OCI-LY1 (cell line): ENCODE data around the gene ATP8A2.

Experiments used
- CTCF ChIP-seq: fragments of 200-600 bp; sonication (generic), shearing (Covaris generic); IDR thresholded peaks from 2 replicates; pipeline ENCODE4 v1.5.1; 2017; ENCODE audit warnings: mild to moderate bottlenecking, antibody characterized with exemption, low read length, moderate library complexity, mixed read lengths
- EZH2 ChIP-seq: fragments of 200-600 bp; sonication (generic), shearing (Covaris generic); IDR thresholded peaks from 2 replicates; pipeline ENCODE4 v1.8.0; 2017; ENCODE audit warnings: borderline replicate concordance, mixed run types, mild to moderate bottlenecking, antibody characterized with exemption, low read length, moderate library complexity, mixed read lengths

- TF ChIP-seq CTCF, result no peak
- no peak for TF ChIP-seq EZH2
These were observed 372.4 kb downstream of the ATP8A2 start for GRCh38 chr13:25744178-25744577.
